HG03103 (cell line): ENCODE measurements around the gene NDUFAF5.
"Not testable (repeated sequence)": the region's sequence is repeated elsewhere in the genome, so short reads cannot be mapped to it uniquely, and the experiment has no call there.

Source experiments
- ATAC-seq: cut with Tn5 transposase; IDR thresholded peaks from one replicate; pipeline ENCODE4 v1.9.1; 2021; ENCODE audit warnings: low read depth; ENCODE audit not compliant: unreplicated experiment

NDUFAF5 gene, protein sequence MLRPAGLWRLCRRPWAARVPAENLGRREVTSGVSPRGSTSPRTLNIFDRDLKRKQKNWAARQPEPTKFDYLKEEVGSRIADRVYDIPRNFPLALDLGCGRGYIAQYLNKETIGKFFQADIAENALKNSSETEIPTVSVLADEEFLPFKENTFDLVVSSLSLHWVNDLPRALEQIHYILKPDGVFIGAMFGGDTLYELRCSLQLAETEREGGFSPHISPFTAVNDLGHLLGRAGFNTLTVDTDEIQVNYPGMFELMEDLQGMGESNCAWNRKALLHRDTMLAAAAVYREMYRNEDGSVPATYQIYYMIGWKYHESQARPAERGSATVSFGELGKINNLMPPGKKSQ

DNA sequence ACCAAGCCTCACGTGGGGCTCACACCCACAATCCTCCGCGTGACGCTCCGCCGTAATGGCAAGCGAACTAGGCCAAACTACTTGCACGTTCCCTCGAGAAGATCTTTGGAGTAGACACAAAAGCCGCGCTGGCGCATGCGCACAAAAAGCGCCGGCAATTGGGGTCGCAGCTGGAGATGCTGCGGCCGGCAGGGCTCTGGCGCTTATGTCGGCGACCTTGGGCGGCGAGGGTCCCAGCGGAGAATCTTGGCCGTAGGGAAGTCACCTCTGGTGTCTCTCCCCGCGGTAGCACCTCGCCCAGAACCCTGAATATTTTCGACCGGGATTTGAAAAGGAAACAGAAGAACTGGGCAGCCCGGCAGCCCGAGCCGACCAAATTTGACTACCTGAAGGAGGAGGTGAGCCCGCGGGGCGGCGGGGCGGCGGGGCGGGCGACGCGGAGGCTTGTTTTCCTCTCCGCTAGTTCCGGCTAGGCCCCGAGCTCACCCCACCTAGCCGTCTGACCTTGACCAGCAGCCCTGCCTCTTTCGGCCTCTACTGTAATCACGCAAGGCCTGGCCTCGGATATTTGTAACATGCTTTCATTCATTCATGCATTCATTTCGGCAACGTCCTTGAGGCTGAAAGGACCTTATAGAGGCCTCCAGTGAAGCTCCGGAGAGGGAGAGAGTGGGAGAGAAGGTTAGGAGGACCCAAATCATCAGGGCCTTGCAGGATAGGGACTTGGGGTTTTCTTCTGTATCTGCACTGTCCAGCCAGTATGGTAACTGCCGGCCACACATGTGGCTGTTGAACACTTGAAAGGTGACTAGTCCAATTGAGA, at the start of gene NDUFAF5, which contains the start of gene ESF1:
Gene NDUFAF5 (plus strand): TSS at position 136 of the 823 bp plus-strand sequence. CDS start 41 bp downstream, at position 177.
Gene ESF1 (minus strand): TSS at position 27 of the 823 bp plus-strand sequence. CDS start 1,779 bp downstream, outside the sequence.
- ATAC-seq, result peak; percentile 90

DNA sequence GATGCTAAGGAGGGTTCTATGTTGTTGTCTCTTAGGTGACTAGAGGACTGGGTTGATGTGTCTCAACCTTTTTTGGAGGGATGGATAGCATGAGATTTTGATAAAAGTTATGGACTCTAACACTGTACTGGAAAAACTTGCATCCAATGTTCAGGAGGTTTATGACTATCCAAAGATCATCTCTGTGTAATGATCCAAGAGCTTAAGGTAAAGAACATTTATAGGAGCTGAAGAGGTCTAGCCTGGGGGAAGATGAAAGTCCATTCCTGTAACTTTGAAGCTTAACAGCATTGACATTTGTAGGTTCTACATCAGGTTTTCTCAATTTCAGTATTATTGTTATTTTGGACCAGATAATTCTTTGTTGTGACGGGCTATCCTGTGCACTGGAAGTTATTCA, 49.0 kb upstream of the NDUFAF5 start:
- ATAC-seq, result no peak

DNA sequence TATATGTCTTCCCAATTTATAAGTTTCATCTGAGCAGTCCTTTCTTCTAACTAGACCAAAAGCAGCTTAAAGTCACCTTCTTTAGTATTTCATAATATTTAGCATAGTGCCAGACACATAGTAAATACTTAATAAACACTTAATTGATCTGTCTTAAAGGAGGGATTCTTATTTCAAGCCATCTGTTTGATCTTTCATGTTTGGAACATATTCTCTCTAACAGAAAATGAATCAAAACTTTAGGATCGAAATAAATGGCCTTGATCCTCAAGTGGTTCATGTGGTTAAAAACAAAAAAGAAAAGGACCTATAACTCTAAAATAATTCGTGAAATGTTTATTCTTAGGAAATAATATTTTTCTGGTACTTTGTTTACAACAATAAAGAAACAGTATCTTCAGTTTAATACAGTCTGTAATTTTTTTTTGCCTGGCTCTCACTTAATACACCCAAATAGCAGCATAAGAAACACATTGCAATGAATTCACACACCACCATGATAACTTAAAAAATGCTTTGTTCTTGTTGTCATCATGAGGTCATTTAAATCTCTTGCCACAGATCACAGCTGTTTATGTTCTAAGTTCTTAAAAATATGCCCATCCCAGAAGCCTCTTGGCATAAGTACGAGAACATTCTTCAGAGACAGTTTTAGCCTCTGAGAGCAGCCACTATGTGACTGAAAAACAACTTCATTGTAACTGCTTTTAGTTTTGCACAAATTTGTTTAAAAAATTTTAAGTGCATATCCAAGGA, 48.2 kb upstream of the NDUFAF5 start:
- ATAC-seq, result no peak

DNA sequence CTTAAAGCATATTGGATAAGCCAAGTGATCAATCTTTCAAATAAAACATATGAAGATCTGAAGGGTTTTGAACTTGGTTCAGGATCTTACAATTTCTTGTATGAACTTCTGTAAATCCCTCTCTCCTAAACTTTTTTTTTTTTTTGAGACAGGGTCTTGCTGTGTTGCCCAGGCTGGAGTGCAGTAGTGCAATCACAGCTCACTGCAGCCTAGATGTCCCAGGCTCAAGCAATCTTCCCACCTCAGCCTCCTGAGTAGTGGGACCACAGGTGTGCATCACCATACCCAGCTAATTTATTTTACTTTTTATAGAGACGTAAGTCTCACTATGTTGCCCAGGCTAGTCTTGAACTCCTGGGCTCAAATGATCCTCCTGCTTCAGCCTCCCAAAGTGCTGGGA, 46.6 kb upstream of the NDUFAF5 start:
- not testable (repeated sequence) for ATAC-seq

DNA sequence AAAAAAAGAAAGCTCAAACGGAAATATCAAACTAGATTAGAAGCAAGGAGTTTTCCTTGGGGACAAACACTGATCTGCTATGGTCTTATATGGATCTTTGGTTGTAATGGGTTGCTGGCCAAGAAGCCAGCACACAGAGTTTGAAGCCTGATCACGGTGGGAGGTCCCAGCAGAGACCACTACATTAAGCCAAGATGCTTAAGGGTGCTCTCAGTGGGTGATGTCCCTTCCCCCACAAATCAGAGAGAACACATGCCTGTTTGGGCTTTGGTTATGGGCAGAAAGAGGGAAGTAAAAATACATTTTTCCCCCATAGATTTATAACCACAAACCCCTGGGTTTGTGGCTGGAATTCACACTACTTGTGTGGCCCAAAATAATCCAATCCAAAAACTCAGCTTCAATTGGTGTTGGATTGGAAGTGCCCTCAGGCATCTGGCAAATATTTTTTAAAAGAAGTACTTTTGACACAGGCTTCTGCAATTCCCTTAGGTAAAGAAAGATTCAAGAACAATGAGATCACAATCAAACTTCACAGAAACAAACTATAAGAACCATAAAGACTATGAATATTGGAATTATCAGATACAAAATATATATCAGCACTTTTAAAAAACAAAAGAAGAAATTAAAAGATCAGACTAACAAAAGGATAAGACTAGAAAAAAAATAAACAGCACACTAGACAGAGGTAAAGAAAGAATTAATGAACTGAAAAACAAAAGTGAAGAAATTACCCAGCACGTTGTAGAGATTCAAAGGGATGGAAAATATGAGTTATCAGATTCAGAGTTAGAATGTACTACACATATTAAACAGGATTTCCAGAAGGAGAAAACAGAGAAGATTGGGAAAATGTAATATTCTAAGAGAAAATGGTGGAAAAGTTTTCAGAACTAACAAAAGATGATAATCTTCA, 44.8 kb upstream of the NDUFAF5 start:
- ATAC-seq, result no peak

DNA sequence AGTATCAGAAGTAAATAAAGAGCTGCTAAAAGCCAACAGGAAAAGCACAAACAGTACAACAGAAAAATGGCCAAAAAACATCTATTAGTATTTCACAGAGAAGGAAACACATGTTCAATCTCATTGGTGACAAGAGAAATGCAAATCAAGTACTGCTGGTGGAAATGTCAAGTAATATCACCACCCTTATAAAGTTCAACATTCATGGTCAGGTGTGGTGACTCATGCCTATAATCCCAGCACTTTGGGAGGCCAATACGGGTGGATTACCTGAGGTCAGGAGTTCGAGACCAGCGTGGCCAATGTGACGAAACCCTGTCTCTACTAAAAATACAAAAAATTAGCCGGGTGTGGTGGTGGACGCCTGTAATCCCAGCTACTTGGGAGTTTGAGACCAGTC, 42.9 kb upstream of the NDUFAF5 start:
- no peak for ATAC-seq

DNA sequence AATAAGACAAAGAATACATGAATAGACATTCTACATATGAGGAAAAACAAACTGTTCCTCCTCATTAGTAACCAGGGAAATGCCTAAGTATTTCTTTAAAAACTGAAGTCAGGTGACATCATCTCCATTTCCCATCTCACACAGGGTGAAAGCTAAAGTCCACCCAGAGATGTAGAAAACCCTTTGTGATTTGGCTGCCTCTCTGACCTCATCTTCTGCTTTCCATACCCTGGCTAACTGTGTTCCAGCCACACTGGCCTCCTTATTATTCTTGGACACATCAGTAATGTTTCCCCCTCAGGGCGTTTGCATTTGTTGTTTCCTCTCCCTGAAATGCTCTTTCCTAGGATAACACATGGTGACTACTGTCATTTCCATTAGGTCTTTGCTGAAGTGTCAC, 40.5 kb upstream of the NDUFAF5 start:
- ATAC-seq, result no peak

DNA sequence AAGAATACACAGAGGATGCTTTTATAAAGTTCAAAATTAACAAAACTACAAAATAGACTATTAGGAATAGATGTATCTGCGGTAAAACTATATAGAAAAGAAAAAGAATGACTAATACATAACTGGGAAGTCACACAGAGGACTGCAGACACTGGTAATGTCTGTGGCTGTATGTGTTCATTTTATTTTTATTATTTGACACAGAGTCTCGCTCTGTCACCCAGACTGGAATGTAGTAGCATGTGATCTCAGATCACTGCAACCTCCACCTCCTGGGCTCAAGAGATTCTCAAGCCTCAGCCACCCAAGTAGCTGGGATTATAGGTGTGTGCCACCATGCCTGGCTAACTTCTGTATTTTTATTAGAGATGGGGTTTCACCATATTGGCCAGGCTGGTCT, 39.0 kb upstream of the NDUFAF5 start:
- no peak for ATAC-seq

DNA sequence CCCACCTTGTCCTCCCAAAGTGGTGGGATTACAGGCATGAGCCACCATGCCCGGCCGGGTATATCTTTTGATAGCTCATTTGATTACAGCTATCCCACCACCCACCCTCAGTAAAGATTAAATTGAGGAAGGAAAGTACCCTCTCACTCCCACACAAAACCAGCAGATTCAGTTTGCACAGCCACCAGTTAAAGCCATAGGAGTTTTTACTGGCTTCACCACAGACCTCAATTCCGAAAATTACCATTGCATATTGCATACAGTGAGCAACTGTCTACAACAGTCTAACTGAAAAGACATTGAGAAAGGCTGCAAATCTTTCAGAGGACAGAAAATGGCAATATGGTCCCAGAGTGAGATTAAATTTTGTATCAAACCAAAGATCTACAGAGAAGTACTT, 35.0 kb upstream of the NDUFAF5 start:
- ATAC-seq, result no peak

DNA sequence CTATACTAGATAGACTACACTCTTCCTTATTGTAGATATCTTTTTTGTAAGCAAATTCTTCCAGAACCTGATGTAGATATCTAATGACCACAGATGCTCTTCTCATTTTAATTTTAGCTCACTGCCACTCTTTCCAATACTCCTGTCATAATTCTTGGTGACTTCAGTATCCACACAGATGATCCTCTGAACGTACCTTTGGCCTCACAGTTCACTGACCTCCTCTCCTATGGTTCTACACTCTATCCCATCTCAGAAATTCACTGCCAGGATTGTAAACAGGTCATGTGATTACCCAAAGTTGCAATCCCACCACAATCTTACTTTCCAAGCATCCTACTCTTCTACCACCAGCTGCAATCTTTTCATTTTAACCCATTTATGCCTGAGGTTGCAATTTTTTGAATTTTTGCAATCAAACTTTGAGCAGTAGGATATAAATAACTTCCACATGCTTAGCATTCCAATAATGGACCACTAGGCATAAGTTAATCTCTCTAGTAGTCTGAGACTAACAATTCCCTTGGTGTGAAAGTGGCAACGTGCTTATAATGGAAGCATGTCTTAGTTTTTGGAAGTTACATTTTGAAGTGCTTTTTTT, 31.3 kb upstream of the NDUFAF5 start:
- no peak for ATAC-seq

DNA sequence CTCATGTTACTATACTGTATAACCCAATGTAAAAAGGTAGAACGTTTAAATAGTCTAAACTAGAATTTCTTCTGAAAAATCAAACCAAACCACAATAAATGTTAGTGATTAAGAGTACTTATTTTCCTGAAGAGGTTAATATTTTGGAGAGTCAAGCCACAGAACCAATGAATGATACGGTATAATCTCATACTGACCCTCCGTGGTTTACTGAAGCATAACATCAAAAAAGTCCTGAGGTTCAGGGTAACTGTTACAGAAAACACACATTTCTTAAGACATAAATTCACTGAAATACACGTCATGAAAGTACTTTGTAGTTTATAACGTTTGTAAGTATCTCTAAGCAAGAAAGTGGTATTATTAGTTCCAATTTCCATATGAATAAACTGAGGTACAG, 29.0 kb upstream of the NDUFAF5 start:
- no peak for ATAC-seq

DNA sequence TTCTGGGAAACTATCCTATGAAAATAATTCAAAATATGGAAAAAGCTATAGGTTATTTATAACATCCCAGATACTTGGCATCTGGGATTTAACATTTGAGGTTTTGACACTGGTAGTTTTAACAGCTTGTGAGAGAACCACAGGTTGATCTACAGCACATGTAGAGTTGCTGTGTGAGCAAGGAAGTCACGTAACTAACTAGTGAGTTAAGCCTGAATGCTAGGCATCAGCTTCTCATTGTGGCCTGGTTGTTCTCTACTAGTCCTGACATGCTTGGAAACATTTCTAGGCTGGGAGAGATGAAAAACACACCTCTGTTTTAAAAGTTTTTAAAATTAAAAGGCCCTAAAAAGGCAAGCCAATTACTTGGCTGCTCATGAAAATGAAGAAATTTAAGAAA, 28.3 kb upstream of the NDUFAF5 start:
- ATAC-seq, result no peak

DNA sequence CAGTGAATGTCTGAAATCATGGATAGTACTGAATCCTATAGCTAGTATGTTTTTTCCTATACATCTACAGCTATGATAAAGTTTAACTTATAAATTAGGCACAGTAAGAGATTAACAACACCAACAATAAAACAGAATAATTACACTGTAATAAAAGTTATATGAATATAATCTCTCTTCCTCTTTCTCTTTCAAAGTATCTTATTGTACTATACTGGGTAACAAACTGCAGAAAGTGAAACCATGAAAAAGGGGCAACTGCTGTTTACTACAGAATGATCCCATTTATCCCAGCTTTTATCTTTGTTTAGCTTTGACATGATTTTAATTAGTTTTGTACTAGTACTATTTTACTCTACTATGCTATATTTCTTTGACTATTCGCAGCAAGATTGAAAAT, 25.9 kb upstream of the NDUFAF5 start:
- ATAC-seq, result no peak

DNA sequence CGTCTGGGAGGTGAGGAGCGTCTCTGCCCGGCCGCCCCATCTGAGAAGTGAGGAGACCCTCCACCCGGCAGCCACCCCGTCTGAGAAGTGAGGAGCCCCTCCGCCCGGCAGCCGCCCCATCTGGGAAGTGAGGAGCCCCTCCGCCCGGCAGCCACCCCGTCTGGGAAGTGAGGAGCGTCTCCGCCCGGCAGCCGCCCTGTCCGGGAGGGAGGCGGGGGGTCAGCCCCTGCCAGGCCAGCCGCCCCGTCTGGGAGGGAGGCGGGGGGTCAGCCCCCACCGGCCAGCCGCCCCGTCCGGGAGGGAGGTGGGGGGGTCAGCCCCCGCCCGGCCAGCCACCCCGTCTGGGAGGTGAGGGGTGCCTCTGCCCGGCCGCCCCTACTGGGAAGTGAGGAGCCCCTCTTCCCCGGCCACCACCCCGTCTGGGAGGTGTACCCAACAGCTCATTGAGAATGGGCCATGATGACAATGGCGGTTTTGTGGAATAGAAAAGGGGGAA, 24.3 kb upstream of the NDUFAF5 start:
- ATAC-seq, result not testable (repeated sequence)

DNA sequence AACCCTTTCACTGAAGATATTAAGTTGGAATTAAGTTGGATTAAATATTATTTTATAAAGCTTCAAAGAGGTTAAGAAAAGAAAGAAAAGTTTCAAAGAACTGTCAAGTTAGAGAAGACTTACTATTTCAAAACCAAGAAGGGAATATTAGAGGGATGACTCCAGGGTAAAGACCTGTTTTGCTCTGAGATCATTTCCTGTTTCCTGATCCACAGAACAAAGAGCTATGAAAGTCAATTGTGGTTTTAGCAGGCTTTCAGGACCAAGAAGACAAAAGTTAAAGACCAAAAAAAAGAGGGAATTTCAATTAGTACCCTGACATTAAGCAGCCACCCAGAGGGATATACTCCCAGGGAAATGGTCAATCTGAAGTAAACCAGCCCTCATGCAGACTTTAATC, 19.5 kb upstream of the NDUFAF5 start:
- ATAC-seq, result no peak

DNA sequence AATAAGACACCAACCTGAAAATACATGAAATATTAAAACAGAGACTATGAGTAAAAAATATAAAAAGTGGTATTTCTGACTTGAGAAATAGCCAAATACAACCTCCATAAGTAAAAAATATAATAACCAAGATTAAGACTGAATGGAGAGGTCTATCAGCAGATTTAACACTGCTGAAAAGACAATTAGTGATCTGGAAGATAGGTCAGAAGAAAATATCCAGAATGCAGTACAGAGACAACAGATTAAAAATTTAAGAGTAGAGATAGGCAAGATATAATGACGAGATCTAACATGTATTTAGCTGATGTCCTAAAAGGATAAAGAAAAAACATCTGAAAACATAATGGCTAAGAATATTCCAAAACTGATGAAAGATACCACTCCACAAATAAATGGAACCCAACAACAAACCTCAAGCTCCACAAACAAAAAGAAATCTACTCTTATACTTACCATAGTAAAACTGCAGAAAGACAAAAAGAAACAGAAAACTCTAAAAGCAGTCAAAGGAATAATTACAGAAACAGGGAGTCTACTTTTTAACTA, 18.9 kb upstream of the NDUFAF5 start:
- no peak for ATAC-seq

DNA sequence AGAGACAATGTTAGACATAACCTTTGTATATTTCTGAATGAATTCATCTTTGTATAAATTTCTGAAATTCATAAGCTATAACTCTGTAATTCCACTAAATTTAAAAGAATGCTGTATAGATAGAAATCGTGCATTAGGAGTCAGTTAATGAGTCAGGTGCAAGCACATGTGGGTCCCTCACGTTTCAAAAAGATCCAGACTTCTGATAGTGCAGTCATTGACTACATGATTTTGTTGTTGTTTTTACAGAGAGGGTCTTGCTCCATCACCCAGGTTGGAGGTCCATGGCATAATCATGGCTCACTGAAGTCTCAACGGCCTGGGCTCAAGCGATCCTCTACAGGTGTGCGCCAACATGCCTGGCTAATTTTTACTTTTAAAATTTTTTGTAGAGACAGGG, 14.7 kb upstream of the NDUFAF5 start:
- ATAC-seq, result no peak

DNA sequence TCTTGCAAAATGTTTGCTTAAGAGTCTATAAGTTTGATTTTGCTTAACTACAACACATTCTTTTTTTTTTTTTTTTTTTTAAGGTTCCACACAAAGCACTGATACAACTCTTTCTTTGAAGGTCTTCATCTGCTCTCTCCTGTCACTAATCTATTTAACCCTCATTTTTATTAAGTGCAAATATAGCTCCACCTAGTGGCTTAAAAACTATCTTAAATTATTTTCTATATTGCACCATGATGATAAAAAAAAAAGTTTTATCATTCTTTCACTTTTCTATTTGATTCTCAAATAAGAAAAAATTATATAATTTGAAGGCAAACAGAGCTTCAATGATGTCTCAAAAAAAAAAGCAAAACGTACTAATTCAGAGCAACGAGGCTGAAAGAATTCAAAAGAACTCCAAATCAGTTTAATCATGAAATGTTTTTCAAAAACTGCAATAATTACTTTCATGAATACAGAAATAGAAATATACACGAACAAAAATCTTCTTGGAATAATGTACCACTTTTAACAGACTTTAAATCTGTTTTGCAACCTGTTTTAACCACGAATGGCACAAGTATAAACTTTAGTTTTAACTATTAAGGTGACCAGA, 12.9 kb upstream of the NDUFAF5 start:
- no peak for ATAC-seq

DNA sequence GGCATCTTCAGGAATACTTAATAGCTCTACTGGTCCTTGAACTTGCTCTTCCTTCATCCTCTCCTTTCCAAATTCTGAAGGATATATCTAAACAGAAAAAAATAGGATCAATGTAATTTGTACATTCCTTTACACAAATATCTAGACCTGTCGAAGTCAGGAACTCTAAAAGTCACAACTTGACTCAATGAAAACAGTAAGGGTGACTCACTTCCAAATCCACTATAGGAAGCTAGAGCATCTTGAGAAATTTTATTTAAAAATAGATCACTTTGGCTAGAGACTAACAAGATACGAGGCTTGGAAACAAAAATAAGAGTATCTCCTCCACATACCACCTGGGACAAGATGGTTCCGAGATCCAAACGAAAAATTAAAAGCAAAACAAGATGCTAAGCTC, 12.3 kb upstream of the NDUFAF5 start:
- ATAC-seq, result no peak
